GM21381 (cell line): ENCODE data around the gene OR12D2.
"Not testable (repeated sequence)": the region's sequence is repeated elsewhere in the genome, so short reads cannot be mapped to it uniquely, and the experiment has no call there.

Source experiments
- ATAC-seq: cut with Tn5 transposase; IDR thresholded peaks from one replicate; pipeline ENCODE4 v1.9.1; 2021; ENCODE audit warnings: mild to moderate bottlenecking, moderate library complexity; ENCODE audit not compliant: unreplicated experiment

The OR12D2 gene, protein sequence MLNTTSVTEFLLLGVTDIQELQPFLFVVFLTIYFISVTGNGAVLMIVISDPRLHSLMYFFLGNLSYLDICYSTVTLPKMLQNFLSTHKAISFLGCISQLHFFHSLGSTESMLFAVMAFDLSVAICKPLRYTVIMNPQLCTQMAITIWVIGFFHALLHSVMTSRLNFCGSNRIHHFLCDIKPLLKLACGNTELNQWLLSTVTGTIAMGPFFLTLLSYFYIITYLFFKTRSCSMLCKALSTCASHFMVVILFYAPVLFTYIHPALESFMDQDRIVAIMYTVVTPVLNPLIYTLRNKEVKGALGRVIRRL

DNA sequence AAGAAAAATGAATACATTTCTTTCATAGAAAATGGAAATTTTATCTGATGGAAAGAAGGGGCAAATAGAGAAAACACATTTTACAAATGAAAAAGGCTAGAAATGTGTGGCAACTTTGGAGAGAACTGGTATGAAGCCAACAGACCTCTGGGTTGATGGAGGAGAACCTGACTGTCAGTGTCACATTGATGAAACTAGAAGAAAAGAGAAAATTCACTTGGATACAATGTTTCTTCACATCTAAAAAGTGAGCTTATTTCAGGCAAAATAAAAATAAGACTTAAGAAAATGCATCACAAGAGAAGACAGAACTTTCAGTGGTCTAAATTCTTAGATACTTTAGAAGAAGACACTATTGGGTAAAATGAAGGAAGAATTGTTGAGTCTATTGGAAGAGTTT, at the start of gene OR12D2:
Gene OR12D2, plus strand, starts transcription at position 301 of the 400 bp plus-strand sequence. CDS start 1,069 bp downstream, outside the sequence.
- ATAC-seq: no peak

DNA sequence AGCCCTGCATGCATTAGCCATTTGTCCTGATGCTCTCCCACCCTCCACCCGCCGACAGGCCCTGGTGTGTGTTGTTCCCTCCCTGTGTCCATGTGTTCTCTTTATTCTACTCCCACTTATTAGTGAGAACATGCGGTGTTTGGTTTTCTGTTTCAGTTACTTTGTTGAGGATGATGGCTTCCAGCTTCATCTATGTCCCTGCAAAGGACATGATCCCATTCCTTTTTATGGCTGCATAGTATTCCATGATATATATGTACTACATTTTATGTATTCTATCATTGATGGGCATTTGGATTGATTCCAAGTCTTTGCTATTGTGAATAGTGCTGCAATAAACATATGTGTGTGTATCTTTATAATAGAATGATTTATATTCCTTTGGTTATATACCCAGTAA, 46.1 kb upstream of the OR12D2 start:
- not testable (repeated sequence) for ATAC-seq

DNA sequence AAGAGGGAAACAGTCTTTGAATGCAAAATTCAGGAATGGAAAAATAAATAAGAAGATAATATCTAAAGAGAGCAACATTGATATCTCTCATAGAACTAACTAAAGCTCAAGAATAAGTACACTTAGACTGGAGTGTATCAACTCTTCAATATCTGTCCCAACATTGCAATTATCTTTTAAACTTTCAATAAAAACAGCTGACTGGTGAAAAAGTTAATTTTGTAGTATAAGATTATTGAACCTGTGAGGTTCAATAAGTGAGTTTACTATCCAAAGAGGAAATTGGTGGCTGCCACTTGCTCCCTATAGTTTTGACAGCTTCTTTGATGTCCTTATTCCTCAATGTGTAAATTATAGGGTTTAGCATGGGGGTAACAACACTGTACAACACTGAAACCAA, 40.5 kb upstream of the OR12D2 start:
- no peak for ATAC-seq

DNA sequence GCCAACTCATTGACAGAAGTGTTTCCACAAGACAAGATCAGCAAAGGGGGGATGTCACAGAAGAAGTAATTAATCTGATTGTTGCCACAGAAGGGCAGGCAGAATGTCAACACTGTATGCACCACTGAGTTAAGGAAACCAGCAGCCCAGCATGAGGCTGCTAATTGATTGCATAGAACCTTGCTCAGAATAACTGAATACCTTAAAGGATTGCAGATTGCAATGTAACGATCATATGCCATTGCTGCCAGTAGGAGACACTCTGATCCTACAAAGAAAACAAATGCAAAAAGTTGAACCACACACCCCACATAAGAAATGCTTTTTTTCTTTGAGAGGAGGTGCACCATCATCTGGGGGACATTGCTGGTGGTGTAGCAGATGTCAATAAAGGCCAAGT, 39.8 kb upstream of the OR12D2 start:
- no peak for ATAC-seq

DNA sequence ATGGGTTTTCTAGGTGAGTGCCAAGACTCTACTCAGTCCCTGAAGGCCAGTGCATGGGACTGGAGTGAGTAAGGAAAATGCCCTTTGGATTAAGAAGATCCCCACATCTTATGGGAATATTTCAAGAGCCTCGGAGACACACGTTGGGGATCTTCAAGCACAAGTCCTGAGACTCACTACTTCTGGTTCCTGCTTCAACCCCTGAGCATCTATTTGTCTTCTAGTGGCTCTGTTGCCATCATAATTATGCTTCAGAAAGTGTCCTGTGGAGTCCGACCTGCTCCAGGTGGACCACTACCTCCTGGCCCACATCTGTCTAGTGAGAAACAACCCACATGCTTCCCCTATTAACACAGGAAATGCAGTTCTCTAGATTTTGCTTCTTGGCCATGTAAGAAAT, 26.7 kb upstream of the OR12D2 start, which contains the start of gene OR5V1:
Gene OR5V1, minus strand, starts transcription at position 101 of the 400 bp plus-strand sequence. CDS start 12,670 bp downstream, outside the sequence.
- ATAC-seq: no peak

DNA sequence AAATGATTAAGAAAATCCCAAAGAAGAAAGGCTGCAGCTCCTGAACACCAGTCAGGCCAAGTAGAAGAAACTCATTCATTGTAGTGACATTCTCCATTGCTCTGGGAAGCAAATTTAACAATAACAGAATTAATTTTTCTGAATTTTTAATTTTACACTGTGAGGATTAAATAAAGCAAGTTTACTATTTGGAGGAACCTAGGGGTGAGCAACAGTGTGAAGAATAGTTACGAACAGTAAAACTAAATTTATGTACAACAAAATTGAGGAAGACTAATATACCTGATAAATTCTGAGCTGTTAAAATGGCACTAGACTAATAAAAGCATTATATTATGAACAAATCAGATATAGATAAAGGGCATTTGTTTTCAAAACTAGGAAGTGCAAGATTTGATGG, 20.2 kb upstream of the OR12D2 start, which contains the start of gene OR12D3:
Gene OR12D3, minus strand, starts transcription at position 101 of the 400 bp plus-strand sequence. Its CDS starts 4 bp downstream, at position 97.
- ATAC-seq: no peak

DNA sequence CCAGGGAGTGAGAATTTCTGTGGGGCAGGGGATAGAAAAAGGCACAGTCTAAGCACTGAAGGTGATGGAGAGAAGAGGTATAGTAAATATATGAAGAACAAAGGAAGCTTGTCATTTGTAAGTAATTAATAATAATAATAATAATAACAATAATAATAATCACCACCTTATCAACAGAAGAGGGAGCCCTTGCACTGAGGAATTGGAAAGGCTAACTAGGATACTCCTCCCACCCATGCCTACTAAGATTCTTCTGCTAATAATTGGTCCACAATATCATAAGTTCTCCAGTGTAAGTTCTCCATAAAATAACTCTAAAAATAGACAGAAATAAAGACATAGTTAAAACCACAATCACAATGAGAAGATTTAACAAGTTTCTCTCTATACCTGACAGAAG, 19.4 kb upstream of the OR12D2 start:
- ATAC-seq: no peak

DNA sequence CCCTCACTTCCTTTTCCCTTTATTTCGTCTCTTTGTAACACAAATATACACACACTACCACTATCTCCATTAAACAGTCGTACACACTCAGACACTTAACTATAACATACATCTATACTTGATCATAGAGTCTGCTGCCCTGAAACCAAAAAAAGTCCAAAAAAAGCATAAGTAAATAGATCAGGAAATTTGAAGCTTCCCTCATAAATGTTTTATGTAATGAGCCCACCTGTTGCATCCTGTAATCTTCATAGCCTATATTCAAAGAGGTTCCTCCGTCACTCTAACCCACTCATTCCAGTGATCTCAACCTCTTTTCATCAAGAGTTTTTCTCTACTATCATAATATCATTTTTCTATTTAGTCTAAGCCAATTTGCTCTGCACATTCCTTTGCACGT, 6.9 kb upstream of the OR12D2 start:
- no peak for ATAC-seq

DNA sequence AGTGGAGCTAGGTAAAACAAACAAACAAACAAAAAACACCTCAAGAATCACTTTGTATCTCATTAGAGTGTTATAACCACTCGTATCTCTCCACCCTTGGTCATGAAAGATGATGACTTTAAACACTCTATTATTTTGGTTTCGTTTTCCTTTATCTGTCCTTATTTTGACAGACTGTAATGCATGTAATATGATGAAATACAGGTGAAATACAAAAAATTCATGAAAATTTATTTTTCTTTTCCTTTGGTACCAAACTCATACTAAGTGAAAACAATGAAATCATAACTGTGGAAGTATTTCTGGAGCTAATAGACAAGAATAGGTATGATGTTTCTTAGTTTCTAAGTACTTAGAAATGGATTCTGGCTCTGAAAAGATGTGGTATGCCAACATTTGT, 4.1 kb downstream of the OR12D2 start:
- no peak for ATAC-seq

DNA sequence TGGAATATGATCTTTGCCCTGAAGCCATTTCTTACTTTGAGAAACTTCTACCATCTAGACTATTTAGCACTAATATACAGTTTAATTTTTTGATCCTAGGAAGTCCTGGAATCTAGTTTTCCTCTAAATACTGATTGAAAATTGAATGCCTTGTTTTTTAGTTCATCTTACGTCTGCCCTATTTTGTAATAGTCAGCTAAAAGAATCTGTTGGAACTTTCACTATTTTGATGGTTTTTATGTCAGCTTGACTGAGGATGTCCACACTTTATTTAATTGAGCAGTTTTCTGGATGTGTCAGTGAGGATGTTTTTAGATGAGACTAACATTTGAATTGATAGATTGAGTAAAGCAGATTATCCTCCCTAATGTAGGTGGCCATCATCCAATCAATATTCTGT, 8.4 kb downstream of the OR12D2 start:
- ATAC-seq: no peak

DNA sequence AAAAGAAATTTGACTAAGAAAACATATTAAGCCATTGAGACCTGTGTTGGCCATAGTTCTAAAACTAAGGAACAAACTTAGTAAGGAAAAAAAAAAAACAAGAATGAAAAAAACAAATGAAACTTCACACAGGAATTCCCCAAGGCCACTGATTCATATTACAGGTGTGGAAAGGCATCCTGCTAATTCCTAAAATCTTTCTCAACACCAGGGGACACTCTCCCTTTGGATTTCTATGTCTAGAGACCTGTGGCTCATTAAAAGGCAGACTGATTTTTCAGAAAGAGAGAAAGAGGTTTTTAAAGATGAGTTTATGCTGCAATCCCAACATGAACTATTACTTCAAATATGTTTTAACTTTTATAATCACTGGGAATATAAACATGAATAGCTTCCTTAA, 19.2 kb downstream of the OR12D2 start, which contains the start of gene OR12D1:
Gene OR12D1, plus strand, starts transcription at position 341 of the 400 bp plus-strand sequence.
- ATAC-seq: no peak

DNA sequence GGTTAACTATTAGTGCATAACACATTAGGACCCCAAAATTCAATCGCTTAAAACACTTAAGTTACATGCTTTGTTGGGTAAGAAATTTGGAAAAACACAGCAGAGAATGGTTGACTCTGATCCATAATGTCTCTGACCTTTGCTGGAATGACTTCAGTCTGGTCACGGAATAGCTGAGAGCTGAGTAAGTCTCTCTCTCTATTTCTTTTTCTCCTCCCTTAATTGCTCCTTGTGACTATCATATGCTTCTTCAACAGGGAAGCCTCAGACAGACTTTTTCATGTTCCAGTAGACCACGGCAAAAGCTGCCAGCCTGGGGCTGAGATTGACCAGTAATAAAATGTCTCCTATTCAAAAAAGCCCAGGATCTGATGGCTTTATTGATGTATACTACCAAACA, 24.1 kb downstream of the OR12D2 start:
- no peak for ATAC-seq

DNA sequence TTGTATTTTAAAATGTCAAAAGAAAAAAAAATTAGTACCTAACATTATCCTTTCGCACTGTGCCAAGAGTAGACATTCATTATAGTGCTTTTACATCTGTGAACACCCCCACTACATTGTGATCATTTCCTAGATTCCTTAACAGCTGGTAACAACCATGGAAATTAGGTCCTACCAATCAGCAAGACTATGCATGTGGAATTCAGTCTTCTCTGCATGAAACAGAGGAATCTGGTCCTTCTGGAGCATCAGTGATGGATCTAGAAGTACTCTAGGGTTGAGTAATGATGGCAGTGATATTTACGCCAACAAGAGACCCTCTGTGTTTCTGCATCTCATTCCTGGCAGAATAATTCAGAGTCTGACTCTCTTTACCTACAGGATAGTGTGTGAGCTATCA, 28.7 kb downstream of the OR12D2 start:
- no peak for ATAC-seq

DNA sequence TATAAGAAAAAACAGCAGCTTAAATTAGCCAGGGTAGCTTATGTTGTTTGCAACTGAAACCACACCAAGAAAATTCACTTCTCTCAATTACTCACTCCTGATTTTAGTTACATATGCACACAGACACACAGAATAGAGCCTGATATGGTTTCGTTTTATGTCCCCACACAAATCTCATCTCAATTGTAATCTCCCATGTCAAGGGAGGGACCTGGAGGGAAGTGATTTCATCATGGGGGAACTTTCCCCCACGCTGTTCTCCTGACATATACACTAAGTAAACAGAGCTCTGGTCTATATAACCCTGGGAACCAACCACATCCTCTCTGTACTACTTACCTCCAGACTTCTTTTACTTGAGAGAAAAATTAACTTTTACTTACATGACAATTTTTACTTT, 29.1 kb downstream of the OR12D2 start:
- no peak for ATAC-seq

DNA sequence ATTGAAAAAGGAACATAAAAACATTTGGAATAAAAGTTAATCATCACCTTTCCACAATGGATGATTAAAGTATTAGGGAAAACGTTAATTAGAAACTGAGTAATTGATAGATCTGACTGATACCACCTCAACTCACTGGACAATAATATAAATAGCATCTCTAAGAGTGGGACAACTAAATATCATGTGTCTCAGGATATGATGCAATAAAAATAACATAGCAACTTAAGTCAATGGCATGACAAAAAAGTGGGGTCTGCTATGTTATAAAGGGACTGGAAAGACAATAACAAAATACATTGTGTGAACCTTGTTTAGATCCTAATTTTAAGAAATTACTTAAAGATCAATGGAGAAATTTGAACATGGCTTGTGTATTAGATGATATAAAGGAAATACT, 29.6 kb downstream of the OR12D2 start:
- no peak for ATAC-seq

DNA sequence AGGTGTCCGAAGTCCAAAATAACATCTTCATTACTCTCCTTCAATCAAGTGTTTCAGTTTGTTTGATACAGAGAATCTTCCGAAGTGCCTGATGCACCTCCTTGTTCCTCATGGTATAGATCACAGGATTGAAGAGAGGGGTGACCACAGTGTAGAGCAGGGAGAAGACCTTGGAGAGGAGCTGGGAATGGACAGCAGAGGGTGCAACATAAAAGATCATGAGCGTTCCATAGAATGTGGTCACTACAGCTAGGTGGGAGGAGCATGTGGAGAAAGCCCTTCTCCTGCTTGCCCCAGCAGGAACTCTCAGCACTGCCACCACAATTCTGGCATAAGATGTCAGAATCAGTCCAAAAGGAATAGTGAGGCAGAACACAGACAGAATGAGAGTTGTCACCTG, 31.2 kb downstream of the OR12D2 start:
- ATAC-seq: no peak

DNA sequence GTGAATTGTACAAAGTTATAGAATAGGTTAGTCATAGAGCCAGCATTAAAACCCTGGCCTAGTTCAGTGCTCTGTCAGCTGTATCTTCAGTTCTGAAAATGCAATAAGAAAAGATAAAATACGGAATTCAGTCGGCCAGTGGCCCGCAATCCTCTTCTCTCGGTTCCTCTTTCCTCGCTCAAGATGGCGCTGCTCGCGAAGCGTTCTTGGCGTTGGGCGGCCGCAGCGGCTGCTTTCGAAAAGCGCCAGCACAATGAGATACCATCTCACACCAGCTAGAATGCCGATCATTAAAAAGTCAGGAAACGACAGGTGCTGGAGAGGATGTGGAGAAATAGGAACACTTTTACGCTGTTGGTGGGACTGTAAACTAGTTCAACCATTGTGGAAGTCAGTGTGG, 41.3 kb downstream of the OR12D2 start:
- not testable (repeated sequence) for ATAC-seq

DNA sequence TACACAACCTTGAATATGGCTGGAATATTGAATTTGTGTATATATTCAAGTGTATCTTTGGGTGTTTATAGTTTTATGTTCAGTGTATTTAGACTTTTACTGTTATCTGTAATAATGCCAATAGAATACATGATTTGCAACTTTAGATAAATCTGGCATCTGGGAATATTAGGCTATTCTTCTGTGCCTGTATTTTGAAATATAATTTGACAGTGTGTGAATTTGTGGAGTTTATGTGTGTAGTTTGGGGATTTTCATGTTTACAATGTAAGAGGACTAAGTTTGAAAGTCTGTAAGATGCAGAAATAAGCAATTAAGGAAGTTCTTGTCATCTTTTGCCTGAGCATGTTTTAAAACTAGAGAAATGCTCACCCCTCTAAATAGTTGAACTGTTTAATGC, 43.6 kb downstream of the OR12D2 start, which contains the start of gene OR10C1:
Gene OR10C1, plus strand, starts transcription at position 301 of the 400 bp plus-strand sequence. CDS start 710 bp downstream, outside the sequence.
- ATAC-seq: no peak

DNA sequence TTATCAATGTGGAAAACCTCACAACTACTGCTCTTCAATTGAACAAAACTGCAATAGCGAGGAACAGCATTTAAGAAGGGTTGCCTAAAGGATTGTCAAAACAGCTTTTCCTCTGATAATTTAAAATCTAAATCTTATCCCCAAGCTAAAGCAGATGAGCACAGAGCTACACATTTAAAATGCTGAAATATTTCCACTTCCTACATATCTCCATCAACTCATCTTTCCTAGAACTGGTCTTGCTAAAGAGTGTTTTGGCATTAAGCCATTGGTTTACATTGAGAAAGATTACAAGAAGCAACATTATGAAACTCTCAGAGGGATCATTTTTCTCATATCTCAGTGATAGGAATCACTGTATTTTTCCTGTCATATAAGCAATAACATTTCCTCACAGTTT, 47.3 kb downstream of the OR12D2 start:
- no peak for ATAC-seq

DNA sequence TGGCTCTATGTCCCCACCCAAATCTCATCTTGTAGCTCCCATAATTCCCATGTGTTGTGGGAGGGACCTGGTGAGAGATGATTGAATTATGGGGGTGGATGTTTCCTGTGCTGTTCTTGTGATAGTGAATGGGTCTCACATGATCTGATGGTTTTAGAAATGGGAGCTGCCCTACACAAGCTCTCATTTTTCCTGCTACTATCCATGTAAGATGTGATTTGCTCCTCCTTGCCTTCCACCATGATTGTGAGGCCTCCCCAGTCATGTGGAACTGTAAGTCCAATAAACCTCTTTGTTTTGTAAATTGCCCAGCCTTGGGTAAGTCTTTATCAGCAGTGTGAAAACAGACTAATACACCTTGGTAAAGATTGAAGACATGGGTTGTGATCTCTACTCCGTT, 48.6 kb downstream of the OR12D2 start:
- ATAC-seq: not testable (repeated sequence)
